Caco-2 (cell line): ENCODE measurements around the gene ARG2. TPM values are rescaled to one million over a fixed set of nuclear protein-coding genes. Genes with fewer than 3 reads are reported as not detected.

ENCODE experiments used
- Bru-seq: library from RNA; stranded (reverse); fragments of 400-500 nt; gene quantifications from one replicate; lab custom pipeline; 2021; lab: Mats Ljungman, UMichigan
- BruChase-seq, 2 experiments: library from RNA; stranded (reverse); fragments of 400-500 nt; gene quantifications; one replicate each; lab custom pipeline; 2021; lab: Mats Ljungman, UMichigan
- BruUV-seq: library from RNA; stranded (reverse); fragments of 400-500 nt; replicated peaks from 2 replicates; lab custom pipeline; 2021; lab: Mats Ljungman, UMichigan
- CTCF ChIA-PET: fragments of 300-600 bp; sonication (Branson Sonifier 250); formaldehyde crosslinking; loops from one replicate; lab custom pipeline; 2022; ENCODE audit warnings: antibody characterized with exemption; lab: Charles Lee
- POLR2A ChIA-PET: fragments of 300-600 bp; sonication (Branson Sonifier 250); formaldehyde crosslinking; loops from one replicate; lab custom pipeline; 2022; ENCODE audit warnings: antibody characterized with exemption; lab: Charles Lee
- DNase-seq, 2 experiments: peaks; one replicate each; pipeline versions ENCODE4 v3.0.0 to v3.0.0-alpha.2; 2020 to 2022
- H3K27me3 ChIP-seq: replicated peaks from 2 replicates; pipeline ENCODE4 v1.6.0; 2011; ENCODE audit warnings: low read length; ENCODE audit not compliant: control insufficient read depth, insufficient read depth
- H3K36me3 ChIP-seq: 2 replicates; pipeline ENCODE4 v1.5.1; 2011; ENCODE audit warnings: low read length; ENCODE audit not compliant: control insufficient read depth, insufficient read depth
- H3K4me1 ChIP-seq: fragments of 250-450 bp; sonication (Bioruptor Pico); 2 replicates; pipeline ENCODE4 v1.5.1; 2020; ENCODE audit warnings: mild to moderate bottlenecking
- H3K4me3 ChIP-seq: 2 replicates; pipeline ENCODE4 v1.5.1; 2011; ENCODE audit warnings: low read depth, mild to moderate bottlenecking, control low read depth, low read length
- H3K9me3 ChIP-seq: fragments of 250-450 bp; sonication (Bioruptor Pico); 2 replicates; pipeline ENCODE4 v1.5.1; 2020; ENCODE audit warnings: mild to moderate bottlenecking, moderate library complexity
- H3K27ac Mint-ChIP-seq: one replicate; pipeline ENCODE4 v1.8.0; 2022; ENCODE audit warnings: mixed read lengths; ENCODE audit not compliant: unreplicated experiment
- H3K27me3 Mint-ChIP-seq: one replicate; pipeline ENCODE4 v1.8.0; 2022; ENCODE audit warnings: mixed read lengths; ENCODE audit not compliant: insufficient read depth, unreplicated experiment
- H3K36me3 Mint-ChIP-seq: one replicate; pipeline ENCODE4 v1.8.0; 2022; ENCODE audit warnings: mild to moderate bottlenecking, mixed read lengths; ENCODE audit not compliant: insufficient read depth, unreplicated experiment
- H3K4me1 Mint-ChIP-seq: one replicate; pipeline ENCODE4 v1.8.0; 2022; ENCODE audit warnings: low read depth, mixed read lengths; ENCODE audit not compliant: unreplicated experiment
- H3K4me3 Mint-ChIP-seq: one replicate; pipeline ENCODE4 v1.8.0; 2022; ENCODE audit warnings: mild to moderate bottlenecking, moderate library complexity, mixed read lengths; ENCODE audit not compliant: unreplicated experiment
- H3K9me3 Mint-ChIP-seq: one replicate; pipeline ENCODE4 v1.8.0; 2022; ENCODE audit warnings: mixed read lengths; ENCODE audit not compliant: unreplicated experiment
- CTCF ChIP-seq, 2 experiments: fragments of 200-600 bp in 1 of 2; IDR thresholded peaks; 1 replicate in 1 of 2; 2 replicates in 1 of 2; pipeline versions ENCODE4 v1.5.1 to v1.8.0; 2011 to 2022; ENCODE audit warnings: antibody characterized with exemption in 1 of 2, control low read depth in 1 of 2, inconsistent platforms in 1 of 2, low read depth in 1 of 2, low read length in 1 of 2, mild to moderate bottlenecking in 1 of 2, moderate library complexity in 1 of 2; ENCODE audit not compliant: insufficient read depth in 1 of 2, severe bottlenecking in 1 of 2, unreplicated experiment in 1 of 2
- intact Hi-C: fragments of 100-400 bp; cut with micrococcal nuclease; formaldehyde crosslinking; loops from one replicate; pipeline ENCODE4 v1.10.0; 2022; ENCODE audit not compliant: unreplicated experiment
- long read RNA-seq: library from polyadenylated mRNA; stranded (forward); transcript quantifications from one replicate; pipeline ENCODE4 v2.0.0, GENCODE V29; 2022
- total RNA-seq: library from RNA; stranded (reverse); gene quantifications from 2 replicates; pipeline ENCODE4 v1.2.3, GENCODE V29; 2022

The ARG2 gene
- total RNA-seq (22.6 and 22.8 TPM in 2 replicates), Bru-seq, nascent RNA (percentile 52 among the genes with signal in this experiment), BruChase-seq, experiment 1, labeled RNA remaining after a 2-hour chase (percentile 50 among the genes with signal in this experiment), BruChase-seq, experiment 2, labeled RNA remaining after a 6-hour chase (percentile 63 among the genes with signal in this experiment)
- long read RNA-seq, transcript ARG2-201 (8 exons, 2,045 nt), result major isoform, 42 of 45 reads
- long read RNA-seq, partial matches to known transcripts, result 0 of 45 reads
- long read RNA-seq, other reads (novel, unspliced or antisense), result 3 of 45 reads

DNA sequence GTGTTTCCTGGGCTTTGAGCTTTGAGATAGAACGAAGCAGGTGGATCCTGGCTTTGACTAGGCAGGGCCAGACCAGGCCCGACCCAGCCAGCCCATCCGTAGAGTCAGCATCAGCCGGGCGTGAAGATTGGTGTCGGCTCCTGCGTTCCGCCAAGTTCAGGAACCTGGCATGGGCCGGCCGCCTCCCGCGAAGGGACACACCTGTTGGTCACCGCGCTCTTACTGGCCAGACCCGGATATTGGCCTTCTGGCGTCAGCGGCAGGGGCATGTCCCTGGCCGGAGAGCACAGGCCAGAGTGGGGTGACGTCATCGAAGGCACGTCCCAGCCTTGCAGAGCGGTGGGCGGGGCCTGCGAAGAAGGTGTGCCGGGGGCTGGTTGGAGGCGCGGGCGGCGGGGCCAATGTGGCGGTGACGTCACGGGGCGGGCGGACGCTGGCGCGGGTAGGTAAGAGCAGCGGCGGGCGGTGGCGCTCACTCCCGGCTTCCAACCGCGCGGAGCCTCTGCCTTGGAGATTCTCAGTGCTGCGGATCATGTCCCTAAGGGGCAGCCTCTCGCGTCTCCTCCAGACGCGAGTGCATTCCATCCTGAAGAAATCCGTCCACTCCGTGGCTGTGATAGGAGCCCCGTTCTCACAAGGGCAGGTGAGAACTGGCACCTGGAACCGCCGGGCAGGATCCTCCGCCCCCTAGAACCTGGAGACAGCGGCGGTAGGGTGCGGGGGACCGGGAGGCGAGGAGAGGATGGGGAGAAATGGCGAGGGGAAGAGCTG lies at the start of gene ARG2:
ARG2 (plus strand) TSS at position 475 of the 771 bp plus-strand sequence; CDS start at position 533, 58 bp downstream.
- H3K27me3 ChIP-seq, result no peaks in the 10 kb centered on the region
- Mint-ChIP-seq H3K9me3 (no peaks in the 10 kb centered on the region), H3K27ac (peak within 1 kb of the TSS; percentile 97), H3K36me3 (peaks cover 14% of the 10 kb centered on the region), H3K27me3 (peaks cover 2% of the 10 kb centered on the region), H3K4me1 (peaks cover 16% of the 10 kb centered on the region), H3K4me3 (peak within 1 kb of the TSS; percentile 90)
- BruUV-seq, result no TSS peak
- POLR2A ChIA-PET, result interaction anchor here (0.7 to 1.7 kb wide), 8 partner anchors 20 to 85 kb away, joined by 3 to 7 read pairs (median 4); partner anchors contain the start of genes PIGH and RDH11
- DNase-seq, result peak; percentile 99
- no peaks in the 10 kb centered on the region for H3K9me3 ChIP-seq
- peak within 1 kb of the TSS; percentile 63 for H3K4me3 ChIP-seq
- peak in 1 of 2 experiments; percentile 26 for TF ChIP-seq CTCF (IDR thresholded peaks at IDR 0.05; ENCODE audit: insufficient read depth in 1 of 2, low read depth in 1 of 2, low read length in 1 of 2, severe bottlenecking in 1 of 2, unreplicated experiment in 1 of 2)
- peaks cover 5% of the 10 kb centered on the region; the same call in 1 of the 2 replicates for H3K4me1 ChIP-seq
- H3K36me3 ChIP-seq, result no peaks in the 10 kb centered on the region
- intact Hi-C loops, result loop anchor here (1.0 to 2.0 kb wide), 6 partner anchors 19 to 85 kb away; partner anchors contain the start of genes PIGH, RDH11 and VTI1B
- CTCF ChIA-PET, result interaction anchor here (0.7 to 3.0 kb wide), 7 partner anchors 19 to 85 kb away, joined by 3 to 47 read pairs (median 7); partner anchors contain the start of gene PIGH

- intact Hi-C loops, result no loop called here
Observed at GRCh38 chr14:67570453-67570852, 49.3 kb upstream of the ARG2 start.

More at GRCh38 chr14:67570453-67570852, 49.3 kb upstream of the ARG2 start:
- no peaks in the 10 kb centered on the region for H3K27me3 ChIP-seq
- no peak overlapping the region for H3K4me3 ChIP-seq
- ChIA-PET CTCF (interaction anchor here (1.2 to 4.4 kb wide), 5 partner anchors 13 to 143 kb away, joined by 7 to 110 read pairs (median 15); partner anchors contain the start of gene PIGH), POLR2A (no interaction called here)
- TF ChIP-seq CTCF (IDR thresholded peaks at IDR 0.05; ENCODE audit: insufficient read depth in 1 of 2, low read depth in 1 of 2, low read length in 1 of 2, severe bottlenecking in 1 of 2, unreplicated experiment in 1 of 2), result no peak
- H3K36me3 ChIP-seq, result peaks cover 4% of the 10 kb centered on the region; the same call in 1 of the 2 replicates
- DNase-seq, result no peak
- BruUV-seq, result no TSS peak
- Mint-ChIP-seq H3K4me1 (peaks cover 14% of the 10 kb centered on the region), H3K4me3 (no peak overlapping the region), H3K9me3 (no peaks in the 10 kb centered on the region), H3K27ac (no peak overlapping the region), H3K36me3 (peaks cover 19% of the 10 kb centered on the region), H3K27me3 (no peaks in the 10 kb centered on the region)
- 0 out of 2 replicates have a peak, but pooled peaks cover 4% of the 10 kb centered on the region for H3K4me1 ChIP-seq
- H3K9me3 ChIP-seq, result no peaks in the 10 kb centered on the region
